Astrocyte of the cerebellum (primary cell): Measurements from ENCODE around the gene ATP2C2.

Experiments used
- DNase-seq: peaks from one replicate; pipeline ENCODE4 v3.0.0-alpha.2; 2011; ENCODE audit warnings: low read depth
- H3K4me3 ChIP-seq: 2 replicates; pipeline ENCODE4 v1.5.1; 2011; ENCODE audit warnings: mild to moderate bottlenecking, low read depth, low read length, moderate library complexity
- in situ Hi-C: cut with HindIII; loops from 2 replicates; pipeline ENCODE4 v1.10.0; 2017; ENCODE audit warnings: low sequenced_read_pairs
- TF ChIP-seq, protein P1 (sequence below): IDR thresholded peaks from 2 replicates; pipeline ENCODE4 v1.5.1; 2012; ENCODE audit warnings: low read length, low read depth, moderate library complexity, mild to moderate bottlenecking; ENCODE audit errors: missing control alignments

The ATP2C2 gene

DNA sequence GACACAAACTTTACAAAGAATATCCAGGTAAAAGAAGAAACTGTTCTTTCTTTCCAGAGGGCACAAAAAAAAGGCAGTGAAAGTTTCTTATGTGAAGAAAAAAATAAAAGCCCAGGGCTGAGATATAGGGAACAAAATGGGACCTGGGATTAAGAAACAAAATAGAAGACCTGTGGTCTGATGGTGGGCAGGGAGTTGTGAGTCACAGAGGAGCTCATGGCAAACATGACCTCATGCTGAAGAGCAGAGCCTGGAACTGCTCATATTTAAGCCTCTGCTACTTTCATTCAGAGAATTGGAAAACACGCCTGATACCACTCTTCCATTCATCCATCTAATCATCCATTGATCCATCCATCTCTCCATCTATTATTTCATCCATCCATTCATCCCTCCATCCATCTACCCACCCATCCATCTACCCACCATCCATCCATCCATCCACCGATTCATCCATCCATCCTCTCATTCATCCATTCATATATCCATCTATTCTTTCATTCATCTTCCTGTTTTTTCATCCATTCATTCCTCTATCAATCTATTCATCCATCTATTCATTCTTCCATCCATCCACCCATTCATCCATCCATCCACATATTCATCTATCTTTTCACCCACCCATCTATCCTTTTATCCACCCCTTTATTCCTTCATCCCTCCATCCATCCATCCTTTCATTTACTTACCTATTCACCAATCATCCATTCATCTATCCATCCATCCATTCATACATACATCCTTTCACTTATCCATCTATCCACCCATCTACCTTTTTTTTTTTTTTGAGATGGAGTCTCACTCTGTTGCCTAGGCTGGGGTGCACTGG is 43.7 kb upstream of the ATP2C2 start:
- in situ Hi-C loops, result no loop called here
- DNase-seq, result no peak
- no peak overlapping the region for H3K4me3 ChIP-seq
- TF ChIP-seq, protein P1, sequence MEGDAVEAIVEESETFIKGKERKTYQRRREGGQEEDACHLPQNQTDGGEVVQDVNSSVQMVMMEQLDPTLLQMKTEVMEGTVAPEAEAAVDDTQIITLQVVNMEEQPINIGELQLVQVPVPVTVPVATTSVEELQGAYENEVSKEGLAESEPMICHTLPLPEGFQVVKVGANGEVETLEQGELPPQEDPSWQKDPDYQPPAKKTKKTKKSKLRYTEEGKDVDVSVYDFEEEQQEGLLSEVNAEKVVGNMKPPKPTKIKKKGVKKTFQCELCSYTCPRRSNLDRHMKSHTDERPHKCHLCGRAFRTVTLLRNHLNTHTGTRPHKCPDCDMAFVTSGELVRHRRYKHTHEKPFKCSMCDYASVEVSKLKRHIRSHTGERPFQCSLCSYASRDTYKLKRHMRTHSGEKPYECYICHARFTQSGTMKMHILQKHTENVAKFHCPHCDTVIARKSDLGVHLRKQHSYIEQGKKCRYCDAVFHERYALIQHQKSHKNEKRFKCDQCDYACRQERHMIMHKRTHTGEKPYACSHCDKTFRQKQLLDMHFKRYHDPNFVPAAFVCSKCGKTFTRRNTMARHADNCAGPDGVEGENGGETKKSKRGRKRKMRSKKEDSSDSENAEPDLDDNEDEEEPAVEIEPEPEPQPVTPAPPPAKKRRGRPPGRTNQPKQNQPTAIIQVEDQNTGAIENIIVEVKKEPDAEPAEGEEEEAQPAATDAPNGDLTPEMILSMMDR, result no peak

DNA sequence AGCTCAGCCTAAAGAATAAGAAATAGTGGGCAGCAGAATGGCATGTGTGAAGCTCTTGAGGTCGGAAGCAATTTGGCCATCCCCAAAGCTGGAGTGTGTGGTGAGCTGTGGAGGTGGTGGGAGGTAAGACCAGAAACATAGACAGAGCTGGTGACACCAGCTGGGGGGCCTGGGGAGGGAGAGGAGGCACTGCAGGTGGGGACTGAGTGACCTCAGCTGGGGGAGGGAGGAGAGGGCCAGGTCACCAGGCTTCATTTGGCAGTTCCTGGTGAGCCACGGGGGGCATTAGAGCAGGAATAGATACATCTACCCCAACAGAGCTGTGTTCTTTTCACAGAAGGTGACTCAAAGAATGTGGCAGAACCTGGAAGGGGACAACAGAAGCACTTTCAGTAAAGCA is 41.8 kb upstream of the ATP2C2 start:
- no peak for DNase-seq
- in situ Hi-C loops, result no loop called here
- no peak overlapping the region for H3K4me3 ChIP-seq
- TF ChIP-seq, protein P1, result no peak

DNA sequence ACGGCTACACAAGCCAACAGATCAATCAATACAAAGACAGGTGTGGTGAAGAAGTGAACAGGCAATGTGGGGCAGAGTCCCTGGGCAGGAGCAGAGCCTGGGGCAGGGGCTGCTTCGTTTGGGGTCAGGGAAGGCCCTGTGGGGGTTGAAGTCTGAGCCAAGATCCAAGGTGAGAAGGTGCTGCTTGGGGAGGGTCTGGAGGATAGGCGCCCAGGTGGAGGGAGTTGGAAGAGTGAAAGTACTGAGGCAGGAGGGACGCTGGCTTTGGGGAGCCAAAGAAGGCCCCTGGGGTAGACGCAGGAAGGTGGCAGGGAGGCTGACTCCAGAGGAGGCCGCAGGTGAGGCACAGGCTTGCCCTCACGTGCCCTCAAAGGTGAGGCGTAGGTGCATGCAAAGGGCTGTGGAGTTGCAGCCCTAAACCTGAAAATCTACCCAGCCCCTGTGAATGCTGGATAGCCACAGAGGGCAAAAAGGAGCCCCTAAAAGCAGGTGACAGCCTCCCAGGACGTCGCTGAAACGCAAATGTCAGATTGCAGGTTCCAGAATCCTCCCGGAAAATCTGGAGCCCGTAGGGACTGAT is 40.3 kb upstream of the ATP2C2 start:
- in situ Hi-C loops, result no loop called here
- H3K4me3 ChIP-seq, result no peak overlapping the region
- no peak for DNase-seq
- TF ChIP-seq, protein P1, result no peak

DNA sequence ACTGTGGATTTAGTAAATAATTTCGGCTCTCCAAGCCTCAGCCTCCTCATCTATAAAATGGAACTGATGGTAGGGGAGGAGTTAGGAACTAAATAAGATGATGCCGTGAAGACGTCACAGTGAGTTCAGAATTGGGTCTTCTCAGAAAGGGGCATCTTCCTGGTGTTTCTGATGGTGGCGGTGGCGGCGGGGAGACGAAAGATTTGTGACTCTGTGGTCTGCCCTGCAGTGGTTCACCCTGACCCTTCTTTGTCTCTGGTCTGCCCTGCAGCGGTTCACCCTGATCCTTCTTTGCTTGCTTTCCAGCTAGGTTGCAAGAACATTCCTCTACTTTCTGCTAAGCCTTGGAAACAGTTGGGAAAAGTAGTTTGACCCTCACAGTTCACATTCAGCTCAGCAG is 39.3 kb upstream of the ATP2C2 start:
- in situ Hi-C loops, result no loop called here
- no peak for DNase-seq
- TF ChIP-seq, protein P1, result no peak
- H3K4me3 ChIP-seq, result no peak overlapping the region

DNA sequence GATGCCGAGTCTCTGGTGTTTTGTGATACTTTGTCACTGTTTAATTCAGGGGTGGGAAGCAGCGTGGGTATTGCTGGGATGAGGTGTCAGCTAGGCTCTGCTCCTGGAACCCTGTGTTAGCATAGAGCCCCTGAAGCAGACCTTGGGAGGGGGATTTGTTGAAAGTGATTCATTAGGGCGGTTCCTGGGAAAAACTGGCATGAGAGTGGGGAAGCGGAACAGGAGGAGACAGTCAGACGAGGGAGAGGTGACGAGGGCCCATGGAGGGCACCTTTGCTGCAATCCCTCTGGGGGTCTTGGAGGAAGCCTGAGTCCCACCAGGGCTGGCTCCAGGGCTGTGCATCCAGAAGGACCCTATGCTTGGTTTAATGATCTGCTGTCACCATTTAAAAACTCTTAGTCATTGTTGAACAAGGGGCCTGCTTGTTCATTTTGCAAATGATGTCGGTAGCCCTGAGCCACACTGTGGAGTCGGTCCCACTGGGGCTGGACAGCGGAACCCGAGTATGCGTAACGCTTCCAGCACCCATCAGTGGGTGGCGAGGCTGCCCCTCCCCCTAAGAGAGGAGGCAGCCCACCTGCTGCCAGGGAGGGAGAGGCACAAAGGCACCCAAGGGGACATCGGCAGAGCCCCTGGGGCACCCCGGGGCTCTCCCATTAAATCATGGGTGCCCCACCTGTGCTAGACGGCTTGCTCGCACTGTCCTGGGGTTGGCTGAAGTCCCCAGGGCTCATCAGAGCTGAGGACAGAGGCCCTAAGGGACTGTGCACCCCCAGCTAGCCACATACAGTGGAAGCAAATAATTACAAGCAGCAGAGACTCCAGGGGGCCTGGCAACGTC is 38.3 kb upstream of the ATP2C2 start:
- no peak overlapping the region for H3K4me3 ChIP-seq
- TF ChIP-seq, protein P1, result no peak
- in situ Hi-C loops, result no loop called here

DNA sequence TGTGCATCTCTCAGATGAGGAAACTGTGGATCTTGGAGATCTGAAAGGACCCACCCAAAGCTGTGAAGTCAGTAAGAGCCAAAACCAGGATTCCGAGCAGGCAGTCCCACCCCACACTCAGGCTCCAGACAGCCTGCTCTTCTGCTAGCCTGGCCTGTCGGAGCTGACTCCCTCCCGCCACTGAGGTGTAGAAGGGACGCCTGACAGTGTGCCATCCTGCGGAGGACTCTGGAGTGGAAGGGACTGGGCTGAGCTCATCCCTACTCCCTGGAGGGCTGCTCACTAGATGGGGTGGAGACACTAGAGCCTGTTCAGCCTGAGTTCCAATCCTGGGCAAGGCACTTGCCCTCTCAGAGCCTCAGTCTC is 37.7 kb upstream of the ATP2C2 start:
- no peak overlapping the region for H3K4me3 ChIP-seq
- in situ Hi-C loops, result no loop called here
- TF ChIP-seq, protein P1, result no peak
- no peak for DNase-seq

More for the DNA sequence above, 38.3 kb upstream of the ATP2C2 start:
- DNase-seq, result no peak
